T-helper 9 cell (primary cell): ENCODE results near the gene GALNT10.

Experiments
- DNase-seq: peaks from one replicate; pipeline ENCODE4 v3.0.0-alpha.2; 2020

Gene GALNT10

GRCh38 chr5:154179846-154180710 lies 10.5 kb upstream of the GALNT10 start:
- no peak for DNase-seq

GRCh38 chr5:154181161-154181560 lies 9.4 kb upstream of the GALNT10 start:
- no peak for DNase-seq

- no peak for DNase-seq
Observed at GRCh38 chr5:154189256-154189818, 1.2 kb upstream of the GALNT10 start.

- DNase-seq = peak; percentile 71
Observed at GRCh38 chr5:154189819-154190594, 526 bp upstream of the GALNT10 start.

GRCh38 chr5:154191467-154192261 lies 1.1 kb downstream of the GALNT10 start:
- DNase-seq = no peak

- DNase-seq = no peak
Observed at GRCh38 chr5:154193283-154193682, 2.8 kb downstream of the GALNT10 start.

GRCh38 chr5:154193701-154194121 lies 3.2 kb downstream of the GALNT10 start:
- DNase-seq = no peak

- DNase-seq = no peak
Observed at GRCh38 chr5:154194345-154195329, 4.1 kb downstream of the GALNT10 start.

GRCh38 chr5:154196281-154196680 lies 5.7 kb downstream of the GALNT10 start:
- no peak for DNase-seq

- no peak for DNase-seq
Observed at GRCh38 chr5:154196955-154197652, 6.6 kb downstream of the GALNT10 start.

- DNase-seq = peak; percentile 36
Observed at GRCh38 chr5:154197801-154198491, 7.4 kb downstream of the GALNT10 start.

GRCh38 chr5:154198611-154199230 lies 8.2 kb downstream of the GALNT10 start:
- DNase-seq = no peak

GRCh38 chr5:154199263-154199662 lies 8.7 kb downstream of the GALNT10 start:
- DNase-seq = no peak

GRCh38 chr5:154199671-154200220 lies 9.2 kb downstream of the GALNT10 start:
- no peak for DNase-seq

GRCh38 chr5:154200221-154200620 lies 9.7 kb downstream of the GALNT10 start:
- DNase-seq = no peak

- no peak for DNase-seq
Observed at GRCh38 chr5:154201108-154201769, 10.7 kb downstream of the GALNT10 start.

- no peak for DNase-seq
Observed at GRCh38 chr5:154202379-154203260, 12.1 kb downstream of the GALNT10 start.
